Measurements from ENCODE around the gene SLCO2A1.

Gene SLCO2A1

DNA sequence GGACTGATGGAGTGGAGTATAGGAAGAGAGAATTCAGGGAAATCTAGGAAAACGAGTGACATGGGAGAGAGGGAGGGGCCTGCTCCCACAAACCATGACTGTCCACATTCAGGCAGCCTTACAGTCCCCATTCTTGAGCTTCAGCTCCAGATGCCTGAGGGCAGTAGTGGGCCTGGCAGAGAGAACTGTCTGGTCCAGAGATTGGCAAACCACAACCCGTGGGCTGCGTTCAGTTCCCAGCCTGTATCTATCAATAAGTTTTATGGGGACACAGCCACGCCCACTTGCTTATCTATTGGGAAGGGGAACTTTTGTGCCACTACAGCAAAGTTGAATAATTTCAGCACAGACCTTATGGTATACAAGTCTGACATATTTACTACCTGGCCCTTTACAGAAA is 63.8 kb downstream of the SLCO2A1 start:
- H3K36me3 ChIP-seq (ENCODE audit: control insufficient read depth, insufficient read depth, low read length): no peaks in the 10 kb centered on the region
- no peaks in the 10 kb centered on the region for H3K27me3 ChIP-seq (ENCODE audit: control insufficient read depth, insufficient read depth, low read length)
- no peaks in the 10 kb centered on the region for H3K4me1 ChIP-seq (ENCODE audit: control insufficient read depth, insufficient read depth, low read length)
- no peak overlapping the region for H3K4me3 ChIP-seq (ENCODE audit: low read length)
- no peak overlapping the region for H3K27ac ChIP-seq (ENCODE audit: low read length)
- DNase-seq (ENCODE audit: low read depth, low spot score): no peak
- no CpG with 5 or more reads among the region's 4 CpGs for WGBS (ENCODE audit: insufficient coverage, insufficient read length)
- no peaks in the 10 kb centered on the region for H3K9me3 ChIP-seq (ENCODE audit: control insufficient read depth, insufficient read depth, low read length)

DNA sequence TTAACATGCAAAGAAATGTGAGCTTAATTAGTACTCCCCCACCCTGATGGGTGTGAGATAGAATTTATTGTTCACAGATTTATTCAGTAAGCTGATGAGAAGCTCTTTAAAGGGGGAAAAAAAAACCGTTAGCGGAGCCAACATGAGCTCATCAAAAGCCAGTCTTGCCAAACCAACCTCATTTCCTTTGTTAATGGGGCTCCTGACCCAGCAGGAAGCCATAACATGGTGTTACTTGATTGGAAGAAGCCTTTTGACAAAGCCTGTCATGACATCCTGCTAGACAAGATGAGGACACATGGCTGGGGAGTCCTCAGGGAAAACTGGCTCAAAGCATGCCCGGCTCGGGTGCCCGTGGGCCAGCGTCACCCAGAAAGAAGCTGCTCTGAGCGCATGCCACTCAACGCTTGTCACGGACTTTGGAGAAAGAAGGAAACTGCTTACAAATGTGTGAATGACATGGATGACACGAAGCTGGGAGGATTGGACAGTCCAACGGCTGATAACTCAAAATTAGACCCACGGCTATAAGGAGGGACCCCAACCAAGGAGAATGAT is 64.6 kb downstream of the SLCO2A1 start:
- WGBS (ENCODE audit: insufficient coverage, insufficient read length): no CpG with 5 or more reads among the region's 12 CpGs

GRCh38 chr3:133964547-133964946 is 65.2 kb downstream of the SLCO2A1 start:
- peak; percentile 9 for DNase-seq (ENCODE audit: low read depth, low spot score)
- no peaks in the 10 kb centered on the region for H3K4me1 ChIP-seq (ENCODE audit: control insufficient read depth, insufficient read depth, low read length)
- no CpG with 5 or more reads among the region's 3 CpGs for WGBS (ENCODE audit: insufficient coverage, insufficient read length)

More for the DNA sequence above, 64.6 kb downstream of the SLCO2A1 start:
- H3K36me3 ChIP-seq (ENCODE audit: control insufficient read depth, insufficient read depth, low read length): no peaks in the 10 kb centered on the region
- H3K27me3 ChIP-seq (ENCODE audit: control insufficient read depth, insufficient read depth, low read length): no peaks in the 10 kb centered on the region
- H3K9me3 ChIP-seq (ENCODE audit: control insufficient read depth, insufficient read depth, low read length): no peaks in the 10 kb centered on the region
- no peaks in the 10 kb centered on the region for H3K4me1 ChIP-seq (ENCODE audit: control insufficient read depth, insufficient read depth, low read length)
- H3K27ac ChIP-seq (ENCODE audit: low read length): no peak overlapping the region
- DNase-seq (ENCODE audit: low read depth, low spot score): no peak
- H3K4me3 ChIP-seq (ENCODE audit: low read length): no peak overlapping the region

DNA sequence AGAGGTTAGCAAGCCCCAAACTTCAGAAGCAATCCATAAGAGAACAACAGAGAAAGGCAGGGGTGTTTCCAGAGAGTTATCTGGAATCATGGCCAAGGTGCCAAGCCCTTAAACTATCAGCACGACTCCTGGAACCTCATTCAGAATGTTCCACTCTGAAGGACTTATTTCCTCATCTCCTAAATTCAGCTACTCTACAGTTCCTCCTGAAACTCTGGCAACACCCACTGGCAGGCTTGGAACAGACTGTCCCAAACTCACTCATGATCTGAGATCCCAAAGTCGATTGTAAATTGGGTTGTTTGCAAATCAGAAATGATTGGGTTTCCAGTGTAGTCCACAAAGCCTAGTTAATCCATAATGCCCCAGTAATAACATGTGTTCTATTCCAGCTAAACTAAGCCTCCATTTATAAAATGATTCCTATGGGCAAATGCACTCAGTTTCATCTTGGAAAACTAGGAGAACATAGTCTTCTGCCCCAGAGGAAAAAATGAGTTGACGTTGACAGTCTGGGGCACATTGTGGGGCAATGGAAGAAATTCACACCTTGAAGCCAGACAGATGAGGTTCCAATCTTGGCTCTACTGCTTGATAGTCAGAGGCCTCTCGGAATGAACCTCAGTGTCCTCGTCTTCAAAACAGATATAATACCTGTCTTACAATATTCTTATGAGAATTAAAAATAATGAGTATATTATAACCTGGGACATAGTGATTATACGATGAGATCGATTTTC is 65.9 kb downstream of the SLCO2A1 start:
- Histone ChIP-seq H3K4me3 (ENCODE audit: low read length) (no peak overlapping the region), H3K36me3 (ENCODE audit: control insufficient read depth, insufficient read depth, low read length) (no peaks in the 10 kb centered on the region), H3K27ac (ENCODE audit: low read length) (no peak overlapping the region), H3K4me1 (ENCODE audit: control insufficient read depth, insufficient read depth, low read length) (no peaks in the 10 kb centered on the region), H3K9me3 (ENCODE audit: control insufficient read depth, insufficient read depth, low read length) (no peaks in the 10 kb centered on the region), H3K27me3 (ENCODE audit: control insufficient read depth, insufficient read depth, low read length) (no peaks in the 10 kb centered on the region)
- DNase-seq (ENCODE audit: low read depth, low spot score): no peak
- WGBS (ENCODE audit: insufficient coverage, insufficient read length): 100% methylated on average over 2 of the region's 7 CpGs

More at GRCh38 chr3:133964547-133964946, 65.2 kb downstream of the SLCO2A1 start:
- H3K36me3 ChIP-seq (ENCODE audit: control insufficient read depth, insufficient read depth, low read length): no peaks in the 10 kb centered on the region
- H3K27me3 ChIP-seq (ENCODE audit: control insufficient read depth, insufficient read depth, low read length): no peaks in the 10 kb centered on the region
- no peak overlapping the region for H3K27ac ChIP-seq (ENCODE audit: low read length)
- H3K9me3 ChIP-seq (ENCODE audit: control insufficient read depth, insufficient read depth, low read length): no peaks in the 10 kb centered on the region
- H3K4me3 ChIP-seq (ENCODE audit: low read length): no peak overlapping the region

DNA sequence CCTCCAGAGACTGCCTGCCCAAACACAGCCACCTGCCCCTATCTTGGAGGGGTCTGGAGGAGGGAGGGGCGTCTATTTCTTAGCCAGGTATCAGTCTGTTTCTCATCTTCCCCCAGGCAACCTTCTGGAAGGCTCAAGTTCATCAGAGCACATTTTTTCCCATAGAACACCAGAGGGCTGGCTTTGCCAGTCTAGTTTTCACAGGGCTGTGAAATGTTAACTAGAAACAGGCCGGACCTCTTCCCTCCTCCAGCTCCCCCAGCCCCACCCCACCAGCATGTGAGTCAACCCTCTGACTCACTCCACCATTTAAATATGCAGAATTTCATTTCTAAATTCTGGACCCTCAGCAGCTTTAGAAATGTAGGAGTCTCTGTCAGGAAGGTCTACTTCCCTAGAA is 66.9 kb downstream of the SLCO2A1 start:
- Histone ChIP-seq H3K9me3 (ENCODE audit: control insufficient read depth, insufficient read depth, low read length) (no peaks in the 10 kb centered on the region), H3K36me3 (ENCODE audit: control insufficient read depth, insufficient read depth, low read length) (no peaks in the 10 kb centered on the region), H3K27me3 (ENCODE audit: control insufficient read depth, insufficient read depth, low read length) (no peaks in the 10 kb centered on the region), H3K4me3 (ENCODE audit: low read length) (no peak overlapping the region), H3K27ac (ENCODE audit: low read length) (no peak overlapping the region), H3K4me1 (ENCODE audit: control insufficient read depth, insufficient read depth, low read length) (no peaks in the 10 kb centered on the region)
- DNase-seq (ENCODE audit: low read depth, low spot score): no peak
- no CpG with 5 or more reads among the region's 2 CpGs for WGBS (ENCODE audit: insufficient coverage, insufficient read length)

DNA sequence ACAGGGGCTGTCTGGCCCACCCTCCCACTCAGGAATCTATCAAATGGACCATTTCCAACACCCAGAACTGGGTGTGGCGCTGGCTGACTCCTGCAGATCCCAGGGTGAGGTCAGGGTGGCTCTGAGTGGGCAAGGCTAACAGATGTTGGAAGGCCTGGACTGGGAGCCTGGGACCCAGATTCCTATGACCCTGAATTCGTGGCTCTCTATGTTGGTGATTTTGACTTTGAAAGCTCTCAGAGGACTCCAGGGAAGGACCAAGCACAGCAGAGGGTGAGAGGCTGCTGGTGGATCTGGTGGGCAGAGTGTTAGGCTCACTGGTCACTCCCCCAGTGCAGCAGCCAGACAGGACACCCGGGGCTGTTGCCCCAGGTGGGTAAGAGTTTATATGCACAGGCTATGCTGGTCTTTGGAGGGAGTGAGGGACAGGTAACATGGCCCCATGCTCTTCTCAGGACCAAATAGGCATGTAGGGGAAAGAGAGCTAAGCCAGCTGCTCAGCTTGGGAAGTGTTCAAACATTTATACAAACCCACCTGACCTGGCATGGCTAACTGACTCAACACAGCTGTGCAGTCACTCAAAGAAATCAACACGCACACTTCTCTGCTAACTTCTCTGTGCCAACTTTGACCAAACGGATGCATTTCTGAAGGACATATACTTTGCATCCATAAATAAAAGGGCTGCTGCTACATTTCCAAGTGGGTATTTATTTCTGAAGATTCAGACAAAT is 71.5 kb downstream of the SLCO2A1 start:
- no peaks in the 10 kb centered on the region for H3K27me3 ChIP-seq (ENCODE audit: control insufficient read depth, insufficient read depth, low read length)
- DNase-seq (ENCODE audit: low read depth, low spot score): no peak
- H3K4me3 ChIP-seq (ENCODE audit: low read length): no peak overlapping the region
- H3K9me3 ChIP-seq (ENCODE audit: control insufficient read depth, insufficient read depth, low read length): no peaks in the 10 kb centered on the region
- H3K27ac ChIP-seq (ENCODE audit: low read length): no peak overlapping the region
- no peaks in the 10 kb centered on the region for H3K36me3 ChIP-seq (ENCODE audit: control insufficient read depth, insufficient read depth, low read length)
- no CpG with 5 or more reads among the region's 5 CpGs for WGBS (ENCODE audit: insufficient coverage, insufficient read length)
- H3K4me1 ChIP-seq (ENCODE audit: control insufficient read depth, insufficient read depth, low read length): no peaks in the 10 kb centered on the region

DNA sequence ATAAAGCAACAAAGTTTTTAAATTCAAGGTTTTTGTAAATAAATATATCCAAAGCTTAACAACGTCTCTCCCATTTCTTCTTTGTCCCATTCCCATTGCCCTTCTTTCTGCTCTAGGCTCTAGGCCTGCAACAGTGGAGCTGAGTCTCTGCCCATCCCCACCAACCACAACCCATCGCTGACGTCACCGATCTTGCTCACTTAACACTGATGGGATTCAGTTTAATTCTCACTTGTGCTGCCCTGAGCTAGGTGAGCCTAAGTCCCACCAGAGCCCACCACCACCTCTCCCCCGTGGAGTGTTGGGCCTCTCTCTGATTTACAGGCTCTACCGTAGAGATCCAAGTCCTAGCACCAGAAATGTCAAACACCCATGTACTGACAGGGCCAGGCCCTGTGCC is 72.7 kb downstream of the SLCO2A1 start:
- no peaks in the 10 kb centered on the region for H3K27me3 ChIP-seq (ENCODE audit: control insufficient read depth, insufficient read depth, low read length)
- no peaks in the 10 kb centered on the region for H3K9me3 ChIP-seq (ENCODE audit: control insufficient read depth, insufficient read depth, low read length)
- no CpG with 5 or more reads among the region's 6 CpGs for WGBS (ENCODE audit: insufficient coverage, insufficient read length)
- H3K27ac ChIP-seq (ENCODE audit: low read length): no peak overlapping the region
- no peaks in the 10 kb centered on the region for H3K36me3 ChIP-seq (ENCODE audit: control insufficient read depth, insufficient read depth, low read length)
- DNase-seq (ENCODE audit: low read depth, low spot score): no peak
- H3K4me1 ChIP-seq (ENCODE audit: control insufficient read depth, insufficient read depth, low read length): no peaks in the 10 kb centered on the region
- no peak overlapping the region for H3K4me3 ChIP-seq (ENCODE audit: low read length)

GRCh38 chr3:133956353-133956752 is 73.4 kb downstream of the SLCO2A1 start:
- no peaks in the 10 kb centered on the region for H3K9me3 ChIP-seq (ENCODE audit: control insufficient read depth, insufficient read depth, low read length)
- no peak overlapping the region for H3K4me3 ChIP-seq (ENCODE audit: low read length)
- no peak overlapping the region for H3K27ac ChIP-seq (ENCODE audit: low read length)
- no peaks in the 10 kb centered on the region for H3K4me1 ChIP-seq (ENCODE audit: control insufficient read depth, insufficient read depth, low read length)
- no CpG with 5 or more reads among the region's 6 CpGs for WGBS (ENCODE audit: insufficient coverage, insufficient read length)
- H3K36me3 ChIP-seq (ENCODE audit: control insufficient read depth, insufficient read depth, low read length): no peaks in the 10 kb centered on the region
- no peaks in the 10 kb centered on the region for H3K27me3 ChIP-seq (ENCODE audit: control insufficient read depth, insufficient read depth, low read length)
- no peak for DNase-seq (ENCODE audit: low read depth, low spot score)

DNA sequence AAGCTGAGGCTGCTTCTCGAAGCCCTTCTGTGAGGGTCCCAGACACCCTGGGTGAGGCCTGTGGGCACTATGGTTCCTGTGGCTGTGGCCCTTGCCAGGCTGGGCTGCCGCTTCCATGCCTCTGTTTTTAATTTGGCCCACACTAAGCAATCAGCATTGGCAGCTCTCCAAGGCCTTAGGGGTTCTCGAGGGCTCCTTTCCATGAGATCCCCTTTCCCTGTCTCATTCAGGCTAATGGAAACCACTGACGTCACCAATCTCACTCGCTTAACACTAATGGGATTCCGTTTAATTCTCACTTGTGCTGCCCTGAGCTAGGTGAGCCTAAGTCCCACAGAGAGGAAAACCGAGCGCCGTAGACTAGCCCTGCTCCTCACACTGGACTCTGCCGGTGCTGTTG is 73.8 kb downstream of the SLCO2A1 start:
- no CpG with 5 or more reads among the region's 10 CpGs for WGBS (ENCODE audit: insufficient coverage, insufficient read length)
- Histone ChIP-seq H3K4me3 (ENCODE audit: low read length) (no peak overlapping the region), H3K27me3 (ENCODE audit: control insufficient read depth, insufficient read depth, low read length) (no peaks in the 10 kb centered on the region), H3K27ac (ENCODE audit: low read length) (no peak overlapping the region), H3K36me3 (ENCODE audit: control insufficient read depth, insufficient read depth, low read length) (no peaks in the 10 kb centered on the region), H3K4me1 (ENCODE audit: control insufficient read depth, insufficient read depth, low read length) (no peaks in the 10 kb centered on the region), H3K9me3 (ENCODE audit: control insufficient read depth, insufficient read depth, low read length) (no peaks in the 10 kb centered on the region)
- DNase-seq (ENCODE audit: low read depth, low spot score): no peak

DNA sequence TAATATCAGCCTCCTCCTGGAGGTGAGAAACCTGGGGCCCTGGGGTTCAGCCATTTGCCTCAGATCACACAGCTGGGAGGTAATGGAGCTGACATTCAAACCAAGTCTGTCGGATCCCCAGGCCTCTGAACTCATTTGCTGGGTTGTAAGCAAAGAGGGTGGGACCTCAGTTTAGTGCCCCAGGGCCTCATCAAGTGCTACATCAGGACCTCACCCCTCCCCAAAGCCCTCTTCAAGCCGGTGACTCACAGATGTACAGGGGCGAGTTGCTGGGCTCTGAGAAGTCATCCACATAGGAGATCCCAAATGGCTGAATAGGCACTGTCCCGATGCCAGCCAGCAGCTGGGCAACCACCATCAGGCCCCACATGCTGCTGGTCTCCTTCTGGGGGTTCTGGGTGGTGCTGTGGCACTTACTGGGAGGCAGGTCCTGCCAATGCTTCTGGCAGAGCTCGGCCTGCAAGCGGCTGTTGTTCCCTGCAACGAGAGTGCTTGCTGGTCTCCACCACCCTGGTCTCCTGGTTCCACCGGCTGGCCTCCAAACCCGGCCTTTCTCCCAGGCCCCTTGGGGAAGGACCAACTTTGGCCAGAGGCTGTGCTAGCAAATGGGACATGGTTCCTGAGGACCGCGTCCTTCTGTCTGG is 74.9 kb downstream of the SLCO2A1 start:
- Histone ChIP-seq H3K9me3 (ENCODE audit: control insufficient read depth, insufficient read depth, low read length) (no peaks in the 10 kb centered on the region), H3K27ac (ENCODE audit: low read length) (no peak overlapping the region), H3K36me3 (ENCODE audit: control insufficient read depth, insufficient read depth, low read length) (no peaks in the 10 kb centered on the region), H3K27me3 (ENCODE audit: control insufficient read depth, insufficient read depth, low read length) (no peaks in the 10 kb centered on the region), H3K4me3 (ENCODE audit: low read length) (no peak overlapping the region), H3K4me1 (ENCODE audit: control insufficient read depth, insufficient read depth, low read length) (no peaks in the 10 kb centered on the region)
- WGBS (ENCODE audit: insufficient coverage, insufficient read length): no CpG with 5 or more reads among the region's 11 CpGs
- no peak for DNase-seq (ENCODE audit: low read depth, low spot score)

Measured in iPS DF 6.9 (cell line).